Activated T-cell treated with anti-CD3 and anti-CD28 coated beads for 4 hours (primary cell): ENCODE measurements around the gene GYS2.

Experiments used
- DNase-seq: peaks from one replicate; pipeline ENCODE4 v3.0.0-alpha.2; 2020

GYS2 gene

GRCh38 chr12:21501258-21502163 is 103.1 kb downstream of the GYS2 start, which contains the start of the genes GOLT1B and RECQL:
Gene GOLT1B, plus strand, starts transcription at chr12:21501789. Its CDS starts 135 bp downstream, at chr12:21501924.
Gene RECQL, minus strand, starts transcription at chr12:21501635. Its CDS starts 2,065 bp downstream, at chr12:21499570.
- peak; percentile 85 for DNase-seq

DNA sequence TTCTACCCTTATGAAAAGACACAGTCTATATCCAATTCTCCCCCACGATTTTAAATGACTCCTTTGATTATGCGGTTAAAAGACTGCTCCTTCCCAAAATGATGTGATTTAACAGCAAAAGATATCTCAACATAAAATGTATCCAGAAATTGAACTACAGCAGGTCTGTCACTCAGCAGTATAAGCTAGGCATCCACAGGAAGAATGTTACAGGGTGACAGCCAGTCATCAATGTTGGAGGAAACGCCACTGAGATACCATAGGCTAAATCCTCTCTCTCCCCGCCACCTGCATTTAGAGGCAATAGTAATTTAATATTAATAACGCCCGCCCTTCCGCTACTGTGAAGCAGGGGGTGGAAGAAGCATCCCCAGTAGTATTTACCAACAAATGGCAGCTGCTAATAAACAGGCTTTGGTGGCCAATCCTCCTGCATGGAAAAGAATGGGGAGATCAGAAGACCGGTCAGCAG is 103.8 kb downstream of the GYS2 start:
- peak; percentile 5 for DNase-seq

DNA sequence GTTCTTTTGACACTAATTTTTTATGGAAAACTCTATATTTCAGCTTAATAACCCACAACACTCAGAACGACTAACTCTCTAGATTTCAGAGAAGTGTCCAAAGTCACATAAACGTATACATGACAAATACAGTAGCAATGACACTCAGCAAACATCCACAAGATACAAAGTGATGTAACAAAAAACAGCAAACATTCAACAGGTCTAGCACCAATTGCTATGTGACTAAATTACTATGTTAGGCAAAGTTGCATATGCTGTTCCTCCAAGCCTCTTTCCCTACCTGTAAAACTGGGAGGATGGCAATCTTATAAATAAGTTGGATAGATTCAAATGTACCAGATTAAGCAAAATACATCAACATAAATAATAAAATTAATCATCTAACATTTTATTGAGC is 104.9 kb downstream of the GYS2 start:
- DNase-seq, result no peak
